ENCODE data around the gene TMA7. TPM values are rescaled to one million over a fixed set of nuclear protein-coding genes. Genes with fewer than 3 reads are reported as not detected.

Gene TMA7
- total and polyA plus RNA-seq, 2 of the 13 experiments (the other 11 are each of a cell fraction or from before 2014, with no cell fraction given), result 100 to 486 TPM

DNA sequence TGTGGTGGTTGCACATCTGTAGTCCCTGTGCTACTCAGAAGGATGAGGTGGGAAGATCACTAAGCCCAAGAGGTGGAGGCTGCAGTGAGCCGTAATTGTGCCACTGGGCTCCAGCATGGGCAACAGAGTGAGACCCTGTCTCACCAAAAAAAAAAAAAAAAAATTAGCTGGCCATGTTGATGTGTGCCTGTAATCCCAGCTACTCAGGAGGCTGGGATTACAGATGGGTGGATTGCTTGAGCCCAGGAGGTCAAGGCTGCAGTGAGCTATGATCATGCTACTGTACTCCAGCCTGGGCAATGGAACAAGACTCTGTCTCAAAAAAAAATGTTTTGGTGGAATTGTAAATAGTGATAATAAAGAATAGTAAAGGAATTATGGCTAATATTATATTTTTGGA, 16.4 kb downstream of the TMA7 start (continued):
- TF ChIP-seq ZBTB1 (CRISPR knock-in tag; IDR thresholded peaks at IDR 0.05; ENCODE audit: borderline replicate concordance), result no peak
- TF ChIP-seq GTF2F1 (IDR thresholded peaks at IDR 0.05; ENCODE audit: low read length), result no peak

DNA sequence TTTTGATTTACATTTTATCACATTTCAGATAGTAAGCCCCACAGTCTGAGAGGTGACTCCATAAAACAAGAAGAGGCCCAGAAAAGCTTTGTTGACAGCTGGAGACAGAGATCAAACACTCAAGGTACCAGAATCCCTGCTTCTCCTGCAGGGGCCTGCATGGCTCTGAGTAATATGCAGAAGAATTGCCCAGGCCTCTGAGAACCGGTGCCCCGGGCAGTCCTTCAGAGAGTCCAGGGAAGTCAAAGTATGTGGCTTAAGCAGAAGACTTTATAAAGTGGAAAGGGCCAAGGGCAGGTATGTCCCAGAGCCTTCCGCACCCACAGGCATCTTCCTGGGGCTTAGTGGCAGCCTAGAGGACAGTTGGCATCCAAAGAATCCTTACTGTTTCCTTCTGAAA, 19.3 kb downstream of the TMA7 start:
- ChIA-PET POLR2A (interaction anchor here (3.6 kb wide), 1 partner anchor 13 kb away, joined by 17 read pairs; no protein-coding TSS in a partner anchor), CTCF (ENCODE audit: low intra/inter-chr PET ratio, low total read pairs) (no interaction called here)
- DNase-seq (ENCODE audit: low spot score) (no peak), FAIRE-seq (no peak), ATAC-seq (no peak)
- TF ChIP-seq ZFAT (CRISPR knock-in tag; conservative IDR thresholded peaks at IDR 0.05) (no peak), ZNF264 (CRISPR knock-in tag; IDR thresholded peaks at IDR 0.05) (no peak), KDM3A (CRISPR knock-in tag; IDR thresholded peaks at IDR 0.05; ENCODE audit: low read depth) (no peak), ZNF660 (CRISPR knock-in tag; IDR thresholded peaks at IDR 0.05; ENCODE audit: borderline replicate concordance, low read depth) (no peak), ZNF326 (CRISPR knock-in tag; IDR thresholded peaks at IDR 0.05; ENCODE audit: borderline replicate concordance) (no peak), FIP1L1 (IDR thresholded peaks at IDR 0.05; ENCODE audit: borderline replicate concordance, insufficient read depth, low read depth, low read length) (no peak), MLX (CRISPR knock-in tag; IDR thresholded peaks at IDR 0.05) (no peak), EZH2 (conservative IDR thresholded peaks at IDR 0.05; ENCODE audit: low read depth, low read length) (no peak), GLI4 (CRISPR knock-in tag; IDR thresholded peaks at IDR 0.05; ENCODE audit: borderline replicate concordance) (no peak), SALL1 (CRISPR knock-in tag; IDR thresholded peaks at IDR 0.05) (no peak), POLR2AphosphoS2 (IDR thresholded peaks at IDR 0.05; ENCODE audit: low read depth, low read length) (no peak), REPIN1 (CRISPR knock-in tag; IDR thresholded peaks at IDR 0.05; ENCODE audit: borderline replicate concordance, low read depth) (no peak), SATB2 (CRISPR knock-in tag; IDR thresholded peaks at IDR 0.05) (no peak), KAT2B (IDR thresholded peaks at IDR 0.05; ENCODE audit: borderline replicate concordance, low read depth, low read length) (no peak), HOXA3 (CRISPR knock-in tag; IDR thresholded peaks at IDR 0.05) (no peak), MEIS2 (CRISPR knock-in tag; IDR thresholded peaks at IDR 0.05) (no peak), HDAC2 (CRISPR knock-in tag; IDR thresholded peaks at IDR 0.05) (no peak)
- TF ChIP-seq, protein P1, sequence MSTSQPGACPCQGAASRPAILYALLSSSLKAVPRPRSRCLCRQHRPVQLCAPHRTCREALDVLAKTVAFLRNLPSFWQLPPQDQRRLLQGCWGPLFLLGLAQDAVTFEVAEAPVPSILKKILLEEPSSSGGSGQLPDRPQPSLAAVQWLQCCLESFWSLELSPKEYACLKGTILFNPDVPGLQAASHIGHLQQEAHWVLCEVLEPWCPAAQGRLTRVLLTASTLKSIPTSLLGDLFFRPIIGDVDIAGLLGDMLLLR (CRISPR knock-in tag; IDR thresholded peaks at IDR 0.05), result no peak
- TF ChIP-seq, protein P2, sequence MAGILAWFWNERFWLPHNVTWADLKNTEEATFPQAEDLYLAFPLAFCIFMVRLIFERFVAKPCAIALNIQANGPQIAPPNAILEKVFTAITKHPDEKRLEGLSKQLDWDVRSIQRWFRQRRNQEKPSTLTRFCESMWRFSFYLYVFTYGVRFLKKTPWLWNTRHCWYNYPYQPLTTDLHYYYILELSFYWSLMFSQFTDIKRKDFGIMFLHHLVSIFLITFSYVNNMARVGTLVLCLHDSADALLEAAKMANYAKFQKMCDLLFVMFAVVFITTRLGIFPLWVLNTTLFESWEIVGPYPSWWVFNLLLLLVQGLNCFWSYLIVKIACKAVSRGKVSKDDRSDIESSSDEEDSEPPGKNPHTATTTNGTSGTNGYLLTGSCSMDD (CRISPR knock-in tag; IDR thresholded peaks at IDR 0.05), result no peak
- TF ChIP-seq, protein P3, sequence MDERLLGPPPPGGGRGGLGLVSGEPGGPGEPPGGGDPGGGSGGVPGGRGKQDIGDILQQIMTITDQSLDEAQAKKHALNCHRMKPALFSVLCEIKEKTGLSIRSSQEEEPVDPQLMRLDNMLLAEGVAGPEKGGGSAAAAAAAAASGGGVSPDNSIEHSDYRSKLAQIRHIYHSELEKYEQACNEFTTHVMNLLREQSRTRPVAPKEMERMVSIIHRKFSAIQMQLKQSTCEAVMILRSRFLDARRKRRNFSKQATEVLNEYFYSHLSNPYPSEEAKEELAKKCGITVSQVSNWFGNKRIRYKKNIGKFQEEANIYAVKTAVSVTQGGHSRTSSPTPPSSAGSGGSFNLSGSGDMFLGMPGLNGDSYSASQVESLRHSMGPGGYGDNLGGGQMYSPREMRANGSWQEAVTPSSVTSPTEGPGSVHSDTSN (CRISPR knock-in tag; IDR thresholded peaks at IDR 0.05), result no peak
- no peak overlapping the region for H3K27ac ChIP-seq (ENCODE audit: extremely low read length, insufficient read depth, low read length)
- no peaks in the 10 kb centered on the region for H3K27me3 ChIP-seq (ENCODE audit: control insufficient read depth in 1 of 2, insufficient read depth in 2 of 2, low read length in 2 of 2)
- H3K4me3 ChIP-seq (replicated peaks in 1 of 3; ENCODE audit: insufficient read depth in 1 of 3, low read depth in 2 of 3, low read length in 3 of 3), result no peak overlapping the region
- in situ Hi-C loops (cut with HindIII; ENCODE audit: extremely low pct_ligation_motif_present, low pct_unique_long_range_greater_than_20kb), result no loop called here
- no peaks in the 10 kb centered on the region for H4K20me1 ChIP-seq (ENCODE audit: insufficient read depth, low read length)
- H3K4me1 ChIP-seq (ENCODE audit: insufficient read depth, low read length), result no peaks in the 10 kb centered on the region
- H3K9me3 ChIP-seq (ENCODE audit: low read length), result no peaks in the 10 kb centered on the region
- H3K9ac ChIP-seq (ENCODE audit: insufficient read depth, low read depth, low read length), result no peak overlapping the region
- peaks cover 13 to 41% of the 10 kb centered on the region in 2 experiments for H3K36me3 ChIP-seq (replicated peaks in 1 of 2; ENCODE audit: control insufficient read depth in 1 of 2, insufficient read depth in 2 of 2, low read length in 2 of 2)
- intact Hi-C loops (cut with micrococcal nuclease; ENCODE audit: unreplicated experiment), result no loop called here
- H2AFZ ChIP-seq (ENCODE audit: low read length), result no peak overlapping the region
- H3K4me2 ChIP-seq (ENCODE audit: low read depth, low read length), result no peak overlapping the region
- H3K79me2 ChIP-seq (ENCODE audit: insufficient read depth, low read length), result no peaks in the 10 kb centered on the region
- 89% methylated on average over 3 of the region's 3 CpGs for WGBS (ENCODE audit: low lambda C conversion rate)
- no TSS peak for BruUV-seq (replicated peaks)
